ENCODE results near the gene MAP7D1.

DNA sequence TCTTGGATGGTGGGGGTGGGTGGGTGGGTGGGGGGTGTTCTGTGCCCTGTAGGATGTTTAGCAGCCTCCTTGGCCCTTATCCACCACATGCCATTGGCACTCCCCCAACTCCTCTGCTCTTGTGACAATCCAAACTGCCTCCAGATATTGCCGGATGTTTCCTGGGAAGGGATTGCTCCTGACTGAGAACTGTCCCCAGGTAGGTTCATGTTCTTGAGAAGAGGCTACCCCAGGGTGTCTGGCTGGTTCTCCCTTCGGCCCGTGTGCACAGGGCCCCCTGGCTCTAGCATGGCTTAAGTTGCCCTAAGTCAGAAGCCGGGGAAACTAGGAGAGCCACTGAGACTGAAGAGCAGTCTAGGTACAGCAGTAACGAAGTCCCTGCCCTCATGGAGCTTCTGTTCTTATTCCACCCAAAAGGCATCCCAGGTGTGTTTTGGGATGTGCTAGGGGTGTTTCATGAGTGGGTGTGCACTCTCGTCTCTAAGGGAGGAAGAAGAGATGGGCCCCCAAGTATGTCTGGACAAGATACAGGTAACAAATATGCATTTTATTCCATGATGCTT is 48.5 kb downstream of the MAP7D1 start:
- no peak for TF ChIP-seq POLR2AphosphoS5 (IDR thresholded peaks at IDR 0.05)
- TF ChIP-seq, protein P1, sequence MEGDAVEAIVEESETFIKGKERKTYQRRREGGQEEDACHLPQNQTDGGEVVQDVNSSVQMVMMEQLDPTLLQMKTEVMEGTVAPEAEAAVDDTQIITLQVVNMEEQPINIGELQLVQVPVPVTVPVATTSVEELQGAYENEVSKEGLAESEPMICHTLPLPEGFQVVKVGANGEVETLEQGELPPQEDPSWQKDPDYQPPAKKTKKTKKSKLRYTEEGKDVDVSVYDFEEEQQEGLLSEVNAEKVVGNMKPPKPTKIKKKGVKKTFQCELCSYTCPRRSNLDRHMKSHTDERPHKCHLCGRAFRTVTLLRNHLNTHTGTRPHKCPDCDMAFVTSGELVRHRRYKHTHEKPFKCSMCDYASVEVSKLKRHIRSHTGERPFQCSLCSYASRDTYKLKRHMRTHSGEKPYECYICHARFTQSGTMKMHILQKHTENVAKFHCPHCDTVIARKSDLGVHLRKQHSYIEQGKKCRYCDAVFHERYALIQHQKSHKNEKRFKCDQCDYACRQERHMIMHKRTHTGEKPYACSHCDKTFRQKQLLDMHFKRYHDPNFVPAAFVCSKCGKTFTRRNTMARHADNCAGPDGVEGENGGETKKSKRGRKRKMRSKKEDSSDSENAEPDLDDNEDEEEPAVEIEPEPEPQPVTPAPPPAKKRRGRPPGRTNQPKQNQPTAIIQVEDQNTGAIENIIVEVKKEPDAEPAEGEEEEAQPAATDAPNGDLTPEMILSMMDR (IDR thresholded peaks at IDR 0.05), result no peak

Measured in transverse colon (tissue), 4 donors.